ENCODE results near the gene CREB3L2. TPM values are rescaled to one million over a fixed set of nuclear protein-coding genes. Genes with fewer than 3 reads are reported as not detected.
A peak's percentile ranks its signal among the peaks of the same experiment; 100 is the strongest.
"Not testable (repeated sequence)": the region's sequence is repeated elsewhere in the genome, so short reads cannot be mapped to it uniquely, and the experiment has no call there.

Gene CREB3L2
- total RNA-seq, 3 donors from 2014 or later (not counting 1 experiment from before 2014, with no cell fraction given) = 45.9 to 54.6 (median 52.5) TPM

DNA sequence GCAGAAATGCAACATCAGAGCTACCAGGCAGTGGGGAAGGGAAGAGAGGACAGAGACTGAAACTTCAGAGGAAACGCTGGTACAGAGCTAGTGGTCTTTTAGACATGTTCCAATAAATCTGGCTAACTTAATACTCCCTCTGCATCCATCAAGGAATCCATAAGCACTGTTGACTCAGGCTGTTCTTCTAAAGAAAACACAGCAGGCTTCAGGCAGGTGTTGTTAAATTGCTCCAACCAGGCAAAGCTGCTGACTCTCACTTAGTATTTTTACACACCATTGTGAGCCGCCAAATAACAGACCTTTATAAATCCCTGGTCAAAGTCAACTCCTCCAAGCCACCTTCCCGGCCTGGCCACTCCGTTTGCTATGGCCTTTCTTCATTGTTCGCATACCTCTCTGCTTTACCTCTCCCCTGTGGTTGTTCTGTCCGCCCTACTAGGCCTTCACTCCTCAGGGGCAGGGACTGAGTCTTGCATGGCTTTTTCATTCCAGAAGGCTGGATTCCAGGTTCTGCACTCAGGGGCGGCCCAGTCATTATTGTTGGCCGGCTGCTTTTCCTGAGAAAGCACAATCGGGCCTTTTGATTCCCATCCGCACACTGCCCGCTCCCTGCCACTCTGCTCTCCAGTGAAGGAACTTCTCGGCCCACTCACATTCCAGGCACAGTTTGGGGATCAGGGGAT, 18.4 kb downstream of the CREB3L2 start:
- TF ChIP-seq, protein P1, sequence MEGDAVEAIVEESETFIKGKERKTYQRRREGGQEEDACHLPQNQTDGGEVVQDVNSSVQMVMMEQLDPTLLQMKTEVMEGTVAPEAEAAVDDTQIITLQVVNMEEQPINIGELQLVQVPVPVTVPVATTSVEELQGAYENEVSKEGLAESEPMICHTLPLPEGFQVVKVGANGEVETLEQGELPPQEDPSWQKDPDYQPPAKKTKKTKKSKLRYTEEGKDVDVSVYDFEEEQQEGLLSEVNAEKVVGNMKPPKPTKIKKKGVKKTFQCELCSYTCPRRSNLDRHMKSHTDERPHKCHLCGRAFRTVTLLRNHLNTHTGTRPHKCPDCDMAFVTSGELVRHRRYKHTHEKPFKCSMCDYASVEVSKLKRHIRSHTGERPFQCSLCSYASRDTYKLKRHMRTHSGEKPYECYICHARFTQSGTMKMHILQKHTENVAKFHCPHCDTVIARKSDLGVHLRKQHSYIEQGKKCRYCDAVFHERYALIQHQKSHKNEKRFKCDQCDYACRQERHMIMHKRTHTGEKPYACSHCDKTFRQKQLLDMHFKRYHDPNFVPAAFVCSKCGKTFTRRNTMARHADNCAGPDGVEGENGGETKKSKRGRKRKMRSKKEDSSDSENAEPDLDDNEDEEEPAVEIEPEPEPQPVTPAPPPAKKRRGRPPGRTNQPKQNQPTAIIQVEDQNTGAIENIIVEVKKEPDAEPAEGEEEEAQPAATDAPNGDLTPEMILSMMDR (IDR thresholded peaks at IDR 0.05) = no peak
- H3K4me1 Mint-ChIP-seq = peaks cover 23 to 35% of the 10 kb centered on the region in 2 donors
- Histone ChIP-seq H3K9me3 (ENCODE audit: control insufficient read depth, insufficient read depth, low read length) (peaks cover 8% of the 10 kb centered on the region), H3K27ac (ENCODE audit: low read length) (no peak overlapping the region), H3K4me1 (ENCODE audit: control insufficient read depth, insufficient read depth, low read length) (peaks cover 20% of the 10 kb centered on the region), H3K27me3 (ENCODE audit: control insufficient read depth, insufficient read depth, low read length) (no peaks in the 10 kb centered on the region), H3K4me3 (ENCODE audit: low read length) (no peak overlapping the region), H3K36me3 (ENCODE audit: control insufficient read depth, insufficient read depth, low read length) (no peaks in the 10 kb centered on the region)
- intact Hi-C loops (cut with micrococcal nuclease) = no loop called here
- no peaks in the 10 kb centered on the region for H3K27me3 Mint-ChIP-seq (ENCODE audit: low read depth in 2 of 2)
- H3K27ac Mint-ChIP-seq = no peak overlapping the region
- 95% methylated on average over 12 of the region's 12 CpGs for WGBS (ENCODE audit: insufficient coverage)
- H3K9me3 Mint-ChIP-seq = peaks cover 0 to 2% of the 10 kb centered on the region in 2 donors
- no peak for DNase-seq
- H3K4me3 Mint-ChIP-seq = no peak overlapping the region
- no peaks in the 10 kb centered on the region for H3K36me3 Mint-ChIP-seq
- ATAC-seq = no peak

GRCh38 chr7:137982394-137982793, 19.5 kb downstream of the CREB3L2 start:
- WGBS (ENCODE audit: insufficient coverage) = 95% methylated on average over 6 of the region's 6 CpGs
- H3K4me1 Mint-ChIP-seq = peaks cover 23 to 38% of the 10 kb centered on the region in 2 donors
- H3K27ac ChIP-seq (ENCODE audit: low read length); H3K9me3 ChIP-seq (ENCODE audit: control insufficient read depth, insufficient read depth, low read length); H3K4me3 Mint-ChIP-seq; DNase-seq; ATAC-seq; H3K36me3 Mint-ChIP-seq; H3K36me3 ChIP-seq (ENCODE audit: control insufficient read depth, insufficient read depth, low read length); H3K9me3 Mint-ChIP-seq; H3K27me3 ChIP-seq (ENCODE audit: control insufficient read depth, insufficient read depth, low read length); intact Hi-C loops (cut with micrococcal nuclease); H3K4me3 ChIP-seq (ENCODE audit: low read length); H3K27ac Mint-ChIP-seq; H3K27me3 Mint-ChIP-seq (ENCODE audit: low read depth in 2 of 2): not testable (repeated sequence)
- peaks cover 13% of the 10 kb centered on the region for H3K4me1 ChIP-seq (ENCODE audit: control insufficient read depth, insufficient read depth, low read length)

GRCh38 chr7:137981668-137982067, 20.2 kb downstream of the CREB3L2 start:
- DNase-seq (no peak), ATAC-seq (no peak)
- Mint-ChIP-seq H3K27ac (peak overlapping the region in 1 of 2 donors; percentile 7), H3K9me3 (peaks cover 0 to 2% of the 10 kb centered on the region in 2 donors), H3K4me1 (peaks cover 23 to 36% of the 10 kb centered on the region in 2 donors), H3K27me3 (ENCODE audit: low read depth in 2 of 2) (no peaks in the 10 kb centered on the region), H3K36me3 (no peaks in the 10 kb centered on the region), H3K4me3 (no peak overlapping the region)
- Histone ChIP-seq H3K36me3 (ENCODE audit: control insufficient read depth, insufficient read depth, low read length) (no peaks in the 10 kb centered on the region), H3K9me3 (ENCODE audit: control insufficient read depth, insufficient read depth, low read length) (peaks cover 8% of the 10 kb centered on the region), H3K27ac (ENCODE audit: low read length) (no peak overlapping the region), H3K4me1 (ENCODE audit: control insufficient read depth, insufficient read depth, low read length) (peaks cover 10% of the 10 kb centered on the region), H3K27me3 (ENCODE audit: control insufficient read depth, insufficient read depth, low read length) (no peaks in the 10 kb centered on the region), H3K4me3 (ENCODE audit: low read length) (no peak overlapping the region)
- intact Hi-C loops (cut with micrococcal nuclease) = no loop called here
- WGBS (ENCODE audit: insufficient coverage) = 57% methylated on average over 4 of the region's 4 CpGs
- TF ChIP-seq, protein P1 (IDR thresholded peaks at IDR 0.05) = no peak

GRCh38 chr7:137981175-137981574, 20.7 kb downstream of the CREB3L2 start:
- ATAC-seq (no peak), DNase-seq (no peak)
- no peaks in the 10 kb centered on the region for H3K27me3 Mint-ChIP-seq (ENCODE audit: low read depth in 2 of 2)
- TF ChIP-seq, protein P1 (IDR thresholded peaks at IDR 0.05) = no peak
- H3K4me1 Mint-ChIP-seq = peaks cover 28 to 39% of the 10 kb centered on the region in 2 donors
- intact Hi-C loops (cut with micrococcal nuclease) = no loop called here
- no peak overlapping the region for H3K27ac Mint-ChIP-seq
- no peaks in the 10 kb centered on the region for H3K36me3 Mint-ChIP-seq
- peaks cover 0 to 2% of the 10 kb centered on the region in 2 donors for H3K9me3 Mint-ChIP-seq
- Histone ChIP-seq H3K36me3 (ENCODE audit: control insufficient read depth, insufficient read depth, low read length) (no peaks in the 10 kb centered on the region), H3K4me3 (ENCODE audit: low read length) (no peak overlapping the region), H3K27ac (ENCODE audit: low read length) (no peak overlapping the region), H3K4me1 (ENCODE audit: control insufficient read depth, insufficient read depth, low read length) (peaks cover 5% of the 10 kb centered on the region), H3K27me3 (ENCODE audit: control insufficient read depth, insufficient read depth, low read length) (no peaks in the 10 kb centered on the region), H3K9me3 (ENCODE audit: control insufficient read depth, insufficient read depth, low read length) (peaks cover 8% of the 10 kb centered on the region)
- H3K4me3 Mint-ChIP-seq = no peak overlapping the region

Measured in natural killer cell (primary cell).